ENCODE data around the gene POLR2E. TPM values are rescaled to one million over a fixed set of nuclear protein-coding genes. Genes with fewer than 3 reads are reported as not detected.

POLR2E gene
- total and polyA plus RNA-seq, 2 of the 13 experiments (the other 11 are each of a cell fraction or from before 2014, with no cell fraction given): 140 to 272 TPM

GRCh38 chr19:1102407-1103131 lies 7.4 kb upstream of the POLR2E start (continued):
- TF ChIP-seq ZXDC (CRISPR knock-in tag; IDR thresholded peaks at IDR 0.05): no peak
- TF ChIP-seq TRIM22 (IDR thresholded peaks at IDR 0.05): no peak
- TF ChIP-seq MED1 (CRISPR knock-in tag; IDR thresholded peaks at IDR 0.05): peak; percentile 50; the same call in 1 of the 2 replicates
- peak; percentile 10; the same call in 1 of the 2 replicates for TF ChIP-seq FOXK1 (CRISPR knock-in tag; IDR thresholded peaks at IDR 0.05; ENCODE audit: borderline replicate concordance, low read depth)
- TF ChIP-seq MXI1 (IDR thresholded peaks at IDR 0.05; ENCODE audit: borderline replicate concordance, low read depth, low read length): peak; percentile 77; the same call in 1 of the 3 replicates
- TF ChIP-seq ZKSCAN5 (CRISPR knock-in tag; IDR thresholded peaks at IDR 0.05): no peak
- peak; percentile 19 for TF ChIP-seq SALL1 (CRISPR knock-in tag; IDR thresholded peaks at IDR 0.05)
- TF ChIP-seq ZNF326 (CRISPR knock-in tag; IDR thresholded peaks at IDR 0.05; ENCODE audit: borderline replicate concordance): no peak
- no peak for TF ChIP-seq BORCS8-MEF2B (CRISPR knock-in tag; IDR thresholded peaks at IDR 0.05)
- TF ChIP-seq ZNF18 (CRISPR knock-in tag; IDR thresholded peaks at IDR 0.05; ENCODE audit: insufficient replicate concordance): no peak
- no peak for TF ChIP-seq ZNF512 (CRISPR knock-in tag; IDR thresholded peaks at IDR 0.05)
- peak; percentile 67 for TF ChIP-seq CEBPG (CRISPR knock-in tag; IDR thresholded peaks at IDR 0.05)
- no peak for TF ChIP-seq ZFP37 (CRISPR knock-in tag; IDR thresholded peaks at IDR 0.05; ENCODE audit: borderline replicate concordance)
